ENCODE data around the gene PCDHGC4. TPM values are rescaled to one million over a fixed set of nuclear protein-coding genes. Genes with fewer than 3 reads are reported as not detected.

The PCDHGC4 gene
- total and polyA plus RNA-seq, 4 donors: 20.0 to 91.8 (median 77.8) TPM

DNA sequence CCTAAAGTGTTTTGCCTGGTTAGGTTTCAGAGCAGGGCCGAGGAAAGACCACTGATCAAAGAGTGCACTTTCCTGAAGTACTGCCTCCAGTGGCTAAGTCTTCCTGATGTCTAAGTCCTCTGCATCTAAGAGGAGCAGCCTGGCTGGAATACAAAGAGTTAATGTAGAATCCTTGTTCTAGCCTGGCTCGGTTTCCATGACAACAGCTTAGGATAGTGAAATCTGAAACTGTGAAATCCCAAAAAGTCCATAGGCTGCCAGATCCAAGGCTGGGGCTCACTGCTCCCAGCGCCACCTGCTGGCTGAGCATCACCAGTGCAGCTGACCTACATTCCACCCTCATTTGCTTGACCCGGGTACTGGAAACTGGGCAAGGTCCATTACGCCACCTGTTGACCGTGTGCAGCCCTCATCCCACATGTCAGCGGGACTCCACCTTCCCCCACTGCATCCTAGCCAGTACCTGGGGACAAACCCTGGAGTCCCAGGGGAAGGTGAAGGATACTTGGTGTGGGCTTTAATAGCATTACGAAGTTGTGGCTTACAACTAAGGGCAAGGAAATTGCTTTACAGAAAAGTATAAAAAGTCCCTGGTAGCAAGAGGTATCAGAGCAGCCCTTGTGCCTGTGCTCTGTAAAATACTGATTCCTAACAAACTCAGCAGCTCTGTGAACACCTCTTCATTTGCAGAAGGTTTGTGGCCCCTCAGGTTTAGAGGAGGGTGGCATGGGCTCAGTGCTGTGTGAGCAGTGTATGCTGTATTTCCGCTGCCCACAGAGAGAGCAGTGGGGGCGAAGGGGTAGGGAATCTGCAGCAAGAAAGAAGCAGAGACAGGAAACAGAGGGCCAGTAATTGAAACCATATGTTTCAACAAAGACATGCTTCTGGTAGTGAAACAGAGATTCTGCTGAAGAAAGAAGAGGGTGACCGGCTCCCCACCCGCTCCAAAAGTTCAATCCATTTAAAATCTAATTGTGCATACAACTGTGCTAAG lies 40.1 kb downstream of the PCDHGC4 start:
- DNase-seq (ENCODE audit: low read depth in 4 of 6, low spot score in 6 of 6): peak; percentile 94 to 99 (median 96)
- no peaks in the 10 kb centered on the region for H3K27me3 ChIP-seq (ENCODE audit: control insufficient read depth, insufficient read depth, low read length)
- H3K4me3 ChIP-seq (ENCODE audit: low read depth, low read length): peak overlapping the region; percentile 19
- H3K36me3 ChIP-seq (ENCODE audit: control insufficient read depth, insufficient read depth, low read length): peaks cover 17% of the 10 kb centered on the region
- peak overlapping the region; percentile 95 for H3K27ac ChIP-seq (ENCODE audit: low read depth, low read length)
- no peaks in the 10 kb centered on the region for H3K9me3 ChIP-seq (ENCODE audit: control insufficient read depth, insufficient read depth, low read length)
- peaks cover 30% of the 10 kb centered on the region for H3K4me1 ChIP-seq (ENCODE audit: control insufficient read depth, insufficient read depth, low read length)
- WGBS (ENCODE audit: insufficient coverage): 0% methylated on average over 5 of the region's 12 CpGs

DNA sequence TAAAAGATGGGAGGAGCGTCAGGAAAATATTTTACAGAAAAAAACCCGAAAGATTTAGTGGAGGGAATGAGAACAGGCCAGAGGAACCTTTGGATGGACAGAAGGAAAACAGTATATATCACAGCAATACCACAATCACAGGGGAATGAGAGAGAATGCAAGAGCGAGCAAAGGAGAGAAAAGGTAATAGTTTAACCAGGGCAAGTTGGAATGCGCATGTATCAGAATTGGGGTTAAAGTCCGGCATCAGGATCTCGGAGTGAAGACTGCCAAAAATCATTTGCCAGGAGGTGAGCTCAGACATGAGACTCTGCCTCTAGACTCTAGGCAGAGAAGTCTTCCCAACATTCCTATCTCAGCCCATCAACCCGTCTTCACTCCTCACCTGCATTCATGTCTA lies 40.8 kb downstream of the PCDHGC4 start:
- Histone ChIP-seq H3K4me1 (ENCODE audit: control insufficient read depth, insufficient read depth, low read length) (peaks cover 24% of the 10 kb centered on the region), H3K27me3 (ENCODE audit: control insufficient read depth, insufficient read depth, low read length) (no peaks in the 10 kb centered on the region), H3K36me3 (ENCODE audit: control insufficient read depth, insufficient read depth, low read length) (peaks cover 17% of the 10 kb centered on the region), H3K9me3 (ENCODE audit: control insufficient read depth, insufficient read depth, low read length) (no peaks in the 10 kb centered on the region), H3K4me3 (ENCODE audit: low read depth, low read length) (no peak overlapping the region), H3K27ac (ENCODE audit: low read depth, low read length) (peak overlapping the region; percentile 95)
- WGBS (ENCODE audit: insufficient coverage): 91% methylated on average over 4 of the region's 7 CpGs
- DNase-seq (ENCODE audit: low read depth in 4 of 6, low spot score in 6 of 6): no peak

DNA sequence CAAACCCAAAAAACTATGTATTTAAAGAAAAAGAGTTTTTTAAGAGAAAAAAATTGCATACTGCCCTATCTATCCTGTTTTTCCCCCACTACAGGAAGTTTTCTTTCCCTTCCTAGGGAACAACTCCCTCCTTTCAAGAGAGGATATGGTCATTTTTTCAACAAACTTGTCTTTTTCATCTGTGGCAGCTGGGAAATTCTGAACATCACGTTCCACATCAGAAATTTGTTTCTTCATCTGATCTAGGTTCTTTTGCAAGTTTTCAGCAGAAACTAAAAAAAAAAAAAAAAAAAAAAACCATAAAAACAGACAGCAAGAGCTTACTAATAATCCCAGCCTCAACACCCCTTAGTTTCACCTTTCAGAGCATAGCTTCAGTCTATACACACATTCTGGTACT lies 42.6 kb downstream of the PCDHGC4 start:
- peaks cover 17% of the 10 kb centered on the region for H3K36me3 ChIP-seq (ENCODE audit: control insufficient read depth, insufficient read depth, low read length)
- H3K9me3 ChIP-seq (ENCODE audit: control insufficient read depth, insufficient read depth, low read length): no peaks in the 10 kb centered on the region
- peak overlapping the region; percentile 84 for H3K27ac ChIP-seq (ENCODE audit: low read depth, low read length)
- peaks cover 20% of the 10 kb centered on the region for H3K4me1 ChIP-seq (ENCODE audit: control insufficient read depth, insufficient read depth, low read length)
- no peak for DNase-seq (ENCODE audit: low read depth in 4 of 6, low spot score in 6 of 6)
- 100% methylated on average over 1 of the region's 1 CpG for WGBS (ENCODE audit: insufficient coverage)
- H3K27me3 ChIP-seq (ENCODE audit: control insufficient read depth, insufficient read depth, low read length): no peaks in the 10 kb centered on the region
- H3K4me3 ChIP-seq (ENCODE audit: low read depth, low read length): no peak overlapping the region

DNA sequence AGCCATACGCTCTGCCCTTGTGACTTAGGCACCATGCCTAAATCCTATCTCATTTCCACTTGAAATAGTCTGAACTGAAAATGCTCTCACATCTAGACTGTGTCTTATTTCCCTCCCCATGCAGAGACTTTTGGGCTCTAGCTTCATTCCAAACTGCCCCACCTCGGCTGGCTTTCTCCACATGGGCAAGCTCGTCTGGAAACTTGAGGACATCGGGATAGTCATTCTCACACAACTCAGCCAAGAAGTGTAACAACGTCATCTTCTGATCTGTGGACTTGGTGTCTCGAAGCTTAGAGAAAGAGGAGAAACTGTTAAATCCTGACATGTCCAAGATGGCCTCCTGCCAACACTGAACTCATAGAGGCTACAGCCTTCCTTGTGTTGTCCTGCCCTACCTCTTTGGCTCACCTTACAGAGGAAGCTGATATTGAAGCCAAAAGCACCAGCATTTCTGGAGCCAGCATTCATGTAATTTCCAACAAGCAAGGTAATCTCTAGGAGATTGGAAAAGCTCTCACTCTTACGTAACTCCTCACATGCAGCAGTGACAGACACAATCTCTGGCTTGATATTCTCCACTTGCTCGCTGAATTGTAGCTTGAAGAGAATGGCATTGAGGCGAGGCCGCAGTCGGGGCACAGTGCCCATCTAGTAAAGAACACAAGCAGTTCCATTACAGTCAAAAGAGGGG lies 43.6 kb downstream of the PCDHGC4 start:
- Histone ChIP-seq H3K27ac (ENCODE audit: low read depth, low read length) (peak overlapping the region; percentile 84), H3K4me3 (ENCODE audit: low read depth, low read length) (no peak overlapping the region), H3K4me1 (ENCODE audit: control insufficient read depth, insufficient read depth, low read length) (peaks cover 20% of the 10 kb centered on the region), H3K9me3 (ENCODE audit: control insufficient read depth, insufficient read depth, low read length) (no peaks in the 10 kb centered on the region), H3K27me3 (ENCODE audit: control insufficient read depth, insufficient read depth, low read length) (no peaks in the 10 kb centered on the region), H3K36me3 (ENCODE audit: control insufficient read depth, insufficient read depth, low read length) (peaks cover 17% of the 10 kb centered on the region)
- WGBS (ENCODE audit: insufficient coverage): 74% methylated on average over 6 of the region's 11 CpGs
- DNase-seq (ENCODE audit: low read depth in 4 of 6, low spot score in 6 of 6): peak in 1 of 6 donors; percentile 65

DNA sequence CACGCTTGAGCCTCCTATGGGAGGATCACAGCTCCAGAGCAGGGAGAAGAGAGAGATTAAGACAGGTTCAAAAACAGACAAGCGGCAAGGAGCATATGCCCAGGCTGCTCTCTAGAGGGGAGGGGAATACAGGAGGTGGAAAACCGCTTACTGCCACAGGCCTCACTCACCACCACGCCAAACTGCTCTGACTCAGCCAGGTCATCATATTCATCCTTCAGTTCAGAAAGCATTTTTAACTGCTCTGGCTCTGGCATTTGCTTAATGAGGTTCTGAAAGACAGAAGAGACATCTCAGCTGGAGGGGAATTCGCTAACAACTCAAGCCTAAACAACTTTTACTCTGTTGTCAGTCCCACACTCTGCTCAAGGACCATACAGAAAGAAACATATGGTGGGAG lies 44.2 kb downstream of the PCDHGC4 start:
- 100% methylated on average over 1 of the region's 5 CpGs for WGBS (ENCODE audit: insufficient coverage)
- H3K27ac ChIP-seq (ENCODE audit: low read depth, low read length): peak overlapping the region; percentile 84
- H3K4me1 ChIP-seq (ENCODE audit: control insufficient read depth, insufficient read depth, low read length): peaks cover 18% of the 10 kb centered on the region
- H3K4me3 ChIP-seq (ENCODE audit: low read depth, low read length): no peak overlapping the region
- no peak for DNase-seq (ENCODE audit: low read depth in 4 of 6, low spot score in 6 of 6)
- no peaks in the 10 kb centered on the region for H3K9me3 ChIP-seq (ENCODE audit: control insufficient read depth, insufficient read depth, low read length)
- no peaks in the 10 kb centered on the region for H3K27me3 ChIP-seq (ENCODE audit: control insufficient read depth, insufficient read depth, low read length)
- peaks cover 17% of the 10 kb centered on the region for H3K36me3 ChIP-seq (ENCODE audit: control insufficient read depth, insufficient read depth, low read length)

DNA sequence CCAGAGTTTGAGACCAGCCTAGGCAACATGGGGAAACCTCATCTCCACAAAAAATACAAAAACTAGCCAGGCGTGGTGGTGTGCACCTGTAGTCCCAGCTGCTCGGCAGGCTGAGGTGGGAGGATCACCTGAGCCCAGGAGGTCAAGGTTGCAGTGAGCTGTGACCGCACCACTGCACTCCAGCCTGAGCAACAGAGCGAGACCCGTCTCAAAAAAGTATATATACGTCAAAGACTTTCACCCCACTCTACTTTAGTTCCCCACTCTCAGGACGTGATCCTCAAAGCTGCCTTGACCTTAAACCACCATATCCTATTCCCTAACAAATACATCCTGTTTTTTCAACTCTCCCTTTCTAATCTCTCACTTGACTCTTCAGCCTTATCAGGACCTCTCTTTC lies 45.0 kb downstream of the PCDHGC4 start:
- Histone ChIP-seq H3K9me3 (ENCODE audit: control insufficient read depth, insufficient read depth, low read length) (no peaks in the 10 kb centered on the region), H3K36me3 (ENCODE audit: control insufficient read depth, insufficient read depth, low read length) (peaks cover 17% of the 10 kb centered on the region), H3K27me3 (ENCODE audit: control insufficient read depth, insufficient read depth, low read length) (no peaks in the 10 kb centered on the region), H3K4me3 (ENCODE audit: low read depth, low read length) (no peak overlapping the region), H3K4me1 (ENCODE audit: control insufficient read depth, insufficient read depth, low read length) (peaks cover 10% of the 10 kb centered on the region), H3K27ac (ENCODE audit: low read depth, low read length) (peak overlapping the region; percentile 84)
- WGBS (ENCODE audit: insufficient coverage): 98% methylated on average over 7 of the region's 7 CpGs
- DNase-seq (ENCODE audit: low read depth in 4 of 6, low spot score in 6 of 6): no peak

DNA sequence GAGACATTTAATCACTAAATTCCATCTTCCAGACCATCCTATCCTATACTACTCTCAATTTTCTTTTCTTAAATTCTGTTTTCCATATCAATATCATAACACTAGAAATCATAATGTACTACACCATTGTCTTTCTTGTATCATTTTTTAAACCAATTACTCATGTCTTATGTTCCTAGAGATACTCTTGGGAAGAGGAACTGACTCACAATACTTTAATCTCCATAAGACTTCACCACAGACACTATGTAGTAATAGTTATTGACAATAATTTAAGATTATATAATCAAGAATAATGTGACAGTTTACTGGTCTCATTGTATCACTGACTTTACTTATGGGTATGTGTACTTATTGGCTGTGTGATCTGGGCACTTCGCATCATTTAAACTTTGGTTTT lies 47.9 kb downstream of the PCDHGC4 start:
- no peak for DNase-seq (ENCODE audit: low read depth in 4 of 6, low spot score in 6 of 6)
- peaks cover 7% of the 10 kb centered on the region for H3K36me3 ChIP-seq (ENCODE audit: control insufficient read depth, insufficient read depth, low read length)
- no peaks in the 10 kb centered on the region for H3K27me3 ChIP-seq (ENCODE audit: control insufficient read depth, insufficient read depth, low read length)
- H3K4me1 ChIP-seq (ENCODE audit: control insufficient read depth, insufficient read depth, low read length): peaks cover 5% of the 10 kb centered on the region
- H3K9me3 ChIP-seq (ENCODE audit: control insufficient read depth, insufficient read depth, low read length): no peaks in the 10 kb centered on the region
- H3K27ac ChIP-seq (ENCODE audit: low read depth, low read length): no peak overlapping the region
- H3K4me3 ChIP-seq (ENCODE audit: low read depth, low read length): no peak overlapping the region
- no CpG with 5 or more reads among the region's 1 CpG for WGBS (ENCODE audit: insufficient coverage)

DNA sequence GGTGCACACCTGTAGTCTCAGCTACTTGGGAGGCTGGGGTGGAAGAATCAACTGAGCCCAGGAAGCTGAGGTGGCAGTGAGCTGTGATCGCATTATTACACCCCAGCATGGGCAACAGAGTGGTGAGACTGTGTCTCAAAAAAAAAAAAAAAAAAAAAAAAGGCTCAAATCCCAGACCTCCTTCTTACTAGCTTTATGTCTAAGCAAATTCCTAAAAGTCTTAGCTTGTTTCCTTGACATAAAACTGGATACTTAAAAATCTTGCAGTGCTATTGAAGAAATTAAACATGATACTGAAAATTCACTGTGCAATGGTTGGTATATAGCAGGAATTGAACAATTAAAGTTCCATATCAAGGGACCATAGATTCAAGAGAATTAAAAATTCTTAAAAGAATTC lies 49.1 kb downstream of the PCDHGC4 start:
- Histone ChIP-seq H3K4me1 (ENCODE audit: control insufficient read depth, insufficient read depth, low read length) (peaks cover 2% of the 10 kb centered on the region), H3K27ac (ENCODE audit: low read depth, low read length) (no peak overlapping the region), H3K36me3 (ENCODE audit: control insufficient read depth, insufficient read depth, low read length) (peaks cover 5% of the 10 kb centered on the region), H3K9me3 (ENCODE audit: control insufficient read depth, insufficient read depth, low read length) (no peaks in the 10 kb centered on the region), H3K27me3 (ENCODE audit: control insufficient read depth, insufficient read depth, low read length) (no peaks in the 10 kb centered on the region), H3K4me3 (ENCODE audit: low read depth, low read length) (no peak overlapping the region)
- DNase-seq (ENCODE audit: low read depth in 4 of 6, low spot score in 6 of 6): no peak
- no CpG with 5 or more reads among the region's 1 CpG for WGBS (ENCODE audit: insufficient coverage)

DNA sequence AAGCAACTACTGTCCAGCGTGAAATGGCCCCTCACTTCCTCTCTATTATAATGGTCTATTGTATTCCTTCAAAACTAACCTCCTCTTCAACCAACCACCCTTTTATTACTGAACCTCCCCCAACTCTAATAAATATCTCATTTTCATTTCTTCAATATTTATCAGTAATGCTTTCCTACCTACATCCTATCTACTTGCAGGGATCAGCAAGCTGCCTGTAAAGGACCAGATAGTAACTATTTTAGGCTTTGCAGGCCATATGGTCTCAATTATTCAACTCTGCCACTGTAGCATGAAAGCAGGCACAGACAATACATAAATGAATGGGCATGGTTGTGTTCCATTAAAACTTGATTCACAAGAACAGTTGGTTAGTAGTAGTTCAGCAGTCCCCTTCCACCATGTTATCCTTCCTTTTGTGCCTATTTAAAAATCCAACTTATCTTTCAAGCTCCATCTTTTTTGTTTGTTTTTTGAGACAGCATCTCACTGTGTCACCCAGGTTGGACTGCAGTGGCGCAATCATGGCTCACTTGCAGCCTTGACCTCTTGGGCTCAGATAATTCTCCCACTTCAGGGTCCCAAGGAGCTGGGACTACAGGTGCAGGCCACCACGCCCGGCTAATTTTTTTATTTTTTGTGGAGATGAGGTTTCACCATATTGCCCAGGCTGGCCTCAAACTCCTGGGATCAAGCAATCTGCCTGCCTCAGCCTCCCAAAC lies 49.8 kb downstream of the PCDHGC4 start:
- H3K27me3 ChIP-seq (ENCODE audit: control insufficient read depth, insufficient read depth, low read length): no peaks in the 10 kb centered on the region
- no peaks in the 10 kb centered on the region for H3K4me1 ChIP-seq (ENCODE audit: control insufficient read depth, insufficient read depth, low read length)
- H3K4me3 ChIP-seq (ENCODE audit: low read depth, low read length): no peak overlapping the region
- no peak for DNase-seq (ENCODE audit: low read depth in 4 of 6, low spot score in 6 of 6)
- H3K27ac ChIP-seq (ENCODE audit: low read depth, low read length): no peak overlapping the region
- 89% methylated on average over 2 of the region's 4 CpGs for WGBS (ENCODE audit: insufficient coverage)
- peaks cover 3% of the 10 kb centered on the region for H3K36me3 ChIP-seq (ENCODE audit: control insufficient read depth, insufficient read depth, low read length)
- no peaks in the 10 kb centered on the region for H3K9me3 ChIP-seq (ENCODE audit: control insufficient read depth, insufficient read depth, low read length)

Data from spinal cord (tissue), 10 donors.